Measurements from ENCODE around the gene HSPA5. TPM values are rescaled to one million over a fixed set of nuclear protein-coding genes. Genes with fewer than 3 reads are reported as not detected.

Gene HSPA5
- total RNA-seq, 1 experiment from 2014 or later, result 290 TPM

DNA sequence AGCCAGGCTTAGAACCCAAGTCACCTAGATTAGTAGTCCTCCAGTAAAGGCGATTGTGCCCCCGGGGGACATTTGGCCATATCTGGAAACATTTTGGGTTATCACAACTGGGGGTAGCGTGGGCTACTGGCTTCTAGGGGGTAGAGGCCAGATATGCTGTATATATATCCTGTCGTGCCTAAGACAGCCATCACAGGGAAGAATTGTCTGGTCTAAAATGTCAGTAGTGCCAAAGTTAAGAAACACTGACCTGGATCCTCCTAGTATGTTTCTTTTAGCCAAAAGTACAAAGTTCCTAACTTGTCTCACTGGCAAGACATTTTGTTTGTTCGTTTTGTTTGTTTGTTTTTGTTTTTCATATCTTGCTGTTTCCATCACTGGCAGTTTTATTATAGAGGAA lies 27.0 kb downstream of the HSPA5 start:
- Histone ChIP-seq H3K27me3 (replicated peaks; ENCODE audit: insufficient read depth, low read depth, low read length, poor library complexity) (no peaks in the 10 kb centered on the region), H3K9me3 (ENCODE audit: low read depth, low read length, poor library complexity, severe bottlenecking) (no peaks in the 10 kb centered on the region), H3K36me3 (ENCODE audit: insufficient read depth, low read length, poor library complexity, severe bottlenecking) (peaks cover 27% of the 10 kb centered on the region), H3K4me1 (ENCODE audit: insufficient read depth, low read length, poor library complexity, severe bottlenecking) (no peaks in the 10 kb centered on the region), H3K27ac (ENCODE audit: low read depth, low read length, poor library complexity, severe bottlenecking) (no peak overlapping the region), H3K4me3 (ENCODE audit: low read depth, low read length, poor library complexity, severe bottlenecking) (no peak overlapping the region)
- TF ChIP-seq, protein P1, sequence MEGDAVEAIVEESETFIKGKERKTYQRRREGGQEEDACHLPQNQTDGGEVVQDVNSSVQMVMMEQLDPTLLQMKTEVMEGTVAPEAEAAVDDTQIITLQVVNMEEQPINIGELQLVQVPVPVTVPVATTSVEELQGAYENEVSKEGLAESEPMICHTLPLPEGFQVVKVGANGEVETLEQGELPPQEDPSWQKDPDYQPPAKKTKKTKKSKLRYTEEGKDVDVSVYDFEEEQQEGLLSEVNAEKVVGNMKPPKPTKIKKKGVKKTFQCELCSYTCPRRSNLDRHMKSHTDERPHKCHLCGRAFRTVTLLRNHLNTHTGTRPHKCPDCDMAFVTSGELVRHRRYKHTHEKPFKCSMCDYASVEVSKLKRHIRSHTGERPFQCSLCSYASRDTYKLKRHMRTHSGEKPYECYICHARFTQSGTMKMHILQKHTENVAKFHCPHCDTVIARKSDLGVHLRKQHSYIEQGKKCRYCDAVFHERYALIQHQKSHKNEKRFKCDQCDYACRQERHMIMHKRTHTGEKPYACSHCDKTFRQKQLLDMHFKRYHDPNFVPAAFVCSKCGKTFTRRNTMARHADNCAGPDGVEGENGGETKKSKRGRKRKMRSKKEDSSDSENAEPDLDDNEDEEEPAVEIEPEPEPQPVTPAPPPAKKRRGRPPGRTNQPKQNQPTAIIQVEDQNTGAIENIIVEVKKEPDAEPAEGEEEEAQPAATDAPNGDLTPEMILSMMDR (conservative IDR thresholded peaks at IDR 0.05; ENCODE audit: low read depth, low read length), result no peak
- TF ChIP-seq EZH2 (IDR thresholded peaks at IDR 0.05; ENCODE audit: borderline replicate concordance, low read depth, low read length, poor library complexity, severe bottlenecking), result no peak
- ChIA-PET CTCF (interaction anchor here (1.0 kb wide), 1 partner anchor 14 kb away, joined by 10 read pairs; no protein-coding TSS in a partner anchor), POLR2A (ENCODE audit: low non-redundant PET) (no interaction called here)
- BruUV-seq (replicated peaks), result no TSS peak
- no peak for DNase-seq (ENCODE audit: low spot score)
- intact Hi-C loops (cut with micrococcal nuclease; ENCODE audit: unreplicated experiment), result no loop called here

DNA sequence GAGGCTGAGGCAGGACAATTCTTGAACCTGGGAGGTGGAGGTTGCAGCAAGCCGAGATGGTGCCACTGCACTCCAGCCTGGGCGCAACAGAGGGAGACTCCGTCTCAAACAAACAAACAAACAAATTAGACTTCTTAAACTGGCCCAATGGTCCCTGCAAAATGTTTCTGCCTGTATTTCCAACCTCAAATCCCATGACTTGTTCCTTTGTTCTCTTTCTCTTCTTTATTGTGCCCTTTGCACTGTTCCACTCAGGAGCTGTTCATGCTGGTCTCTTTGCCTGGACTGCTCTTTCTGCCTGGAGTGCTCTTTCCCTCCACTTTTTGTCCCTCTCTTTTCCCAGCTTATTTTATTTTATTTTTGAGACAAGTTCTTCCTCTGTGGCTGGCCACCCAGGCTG lies 36.7 kb downstream of the HSPA5 start:
- H3K4me3 ChIP-seq (ENCODE audit: low read depth, low read length, poor library complexity, severe bottlenecking), result no peak overlapping the region
- BruUV-seq (replicated peaks), result no TSS peak
- no peak overlapping the region for H3K27ac ChIP-seq (ENCODE audit: low read depth, low read length, poor library complexity, severe bottlenecking)
- POLR2A ChIA-PET (ENCODE audit: low non-redundant PET), result no interaction called here
- TF ChIP-seq EZH2 (IDR thresholded peaks at IDR 0.05; ENCODE audit: borderline replicate concordance, low read depth, low read length, poor library complexity, severe bottlenecking), result no peak
- TF ChIP-seq, protein P1 (conservative IDR thresholded peaks at IDR 0.05; ENCODE audit: low read depth, low read length), result no peak
- no peaks in the 10 kb centered on the region for H3K9me3 ChIP-seq (ENCODE audit: low read depth, low read length, poor library complexity, severe bottlenecking)
- H3K4me1 ChIP-seq (ENCODE audit: insufficient read depth, low read length, poor library complexity, severe bottlenecking), result peaks cover 4% of the 10 kb centered on the region
- H3K36me3 ChIP-seq (ENCODE audit: insufficient read depth, low read length, poor library complexity, severe bottlenecking), result peaks cover 12% of the 10 kb centered on the region
- no peak for DNase-seq (ENCODE audit: low spot score)
- no peaks in the 10 kb centered on the region for H3K27me3 ChIP-seq (replicated peaks; ENCODE audit: insufficient read depth, low read depth, low read length, poor library complexity)
- CTCF ChIA-PET, result no interaction called here
- intact Hi-C loops (cut with micrococcal nuclease; ENCODE audit: unreplicated experiment), result no loop called here

DNA sequence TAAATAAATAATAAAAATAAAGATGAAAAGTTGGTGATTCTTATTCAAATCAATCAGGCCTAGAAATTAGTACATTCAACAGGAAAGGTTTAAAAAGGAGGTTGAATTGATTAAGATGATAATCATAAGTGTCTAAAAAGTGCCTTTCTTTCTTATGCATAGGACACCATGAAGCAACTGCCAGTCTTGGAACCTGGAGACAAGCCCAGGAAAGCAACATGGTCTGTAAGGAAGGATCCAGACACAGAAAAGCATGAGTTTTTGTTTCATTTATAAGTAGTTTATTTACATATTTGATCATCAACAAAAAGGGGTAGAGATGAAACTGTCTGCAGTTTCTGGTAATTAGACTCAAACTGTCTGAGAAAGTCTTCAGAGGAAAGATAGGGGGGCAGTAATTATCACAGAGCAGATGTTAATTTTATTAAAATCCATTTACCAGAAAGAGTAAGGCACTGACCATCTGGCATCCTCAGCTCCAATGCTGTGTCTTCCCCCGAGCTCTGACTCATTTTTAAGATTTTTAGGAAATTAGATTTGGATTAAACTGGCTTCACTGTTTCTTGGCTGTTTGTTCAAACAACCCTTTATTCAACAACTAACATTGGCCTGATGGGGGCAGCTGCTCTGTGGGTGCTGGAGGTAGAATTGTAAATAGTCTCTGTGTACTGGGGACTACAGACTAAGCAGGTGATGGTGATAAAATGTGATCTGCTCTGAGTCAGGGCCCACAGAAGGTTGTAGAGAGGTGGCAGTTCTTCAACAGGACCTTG lies 38.1 kb downstream of the HSPA5 start:
- no peak for TF ChIP-seq EZH2 (IDR thresholded peaks at IDR 0.05; ENCODE audit: borderline replicate concordance, low read depth, low read length, poor library complexity, severe bottlenecking)
- TF ChIP-seq, protein P1 (conservative IDR thresholded peaks at IDR 0.05; ENCODE audit: low read depth, low read length), result no peak
- peak; percentile 26 for DNase-seq (ENCODE audit: low spot score)
- ChIA-PET CTCF (no interaction called here), POLR2A (ENCODE audit: low non-redundant PET) (no interaction called here)
- Histone ChIP-seq H3K36me3 (ENCODE audit: insufficient read depth, low read length, poor library complexity, severe bottlenecking) (peaks cover 10% of the 10 kb centered on the region), H3K9me3 (ENCODE audit: low read depth, low read length, poor library complexity, severe bottlenecking) (no peaks in the 10 kb centered on the region), H3K27ac (ENCODE audit: low read depth, low read length, poor library complexity, severe bottlenecking) (no peak overlapping the region), H3K27me3 (replicated peaks; ENCODE audit: insufficient read depth, low read depth, low read length, poor library complexity) (no peaks in the 10 kb centered on the region), H3K4me3 (ENCODE audit: low read depth, low read length, poor library complexity, severe bottlenecking) (no peak overlapping the region), H3K4me1 (ENCODE audit: insufficient read depth, low read length, poor library complexity, severe bottlenecking) (peaks cover 4% of the 10 kb centered on the region)
- BruUV-seq (replicated peaks), result no TSS peak
- intact Hi-C loops (cut with micrococcal nuclease; ENCODE audit: unreplicated experiment), result no loop called here

Data from A673 (cell line).